Naive B cell (primary cell): Measurements from ENCODE around the gene GNA12. TPM values are rescaled to one million over a fixed set of nuclear protein-coding genes. Genes with fewer than 3 reads are reported as not detected.

ENCODE experiments used
- ATAC-seq, 2 donors: fragments of 150-1000 bp; cut with Tn5 transposase; 2 replicates each; pipeline ENCODE4 v1.10.0; 2021; ENCODE audit warnings: low read depth in 2 of 2, mild to moderate bottlenecking in 2 of 2, moderate library complexity in 2 of 2
- DNase-seq: peaks from one replicate; pipeline ENCODE4 v3.0.0; 2022
- H3K27ac Mint-ChIP-seq, 6 donors: one replicate each; pipeline ENCODE4 v1.8.0; 2020 to 2022; ENCODE audit warnings: mild to moderate bottlenecking in 6 of 6, mixed read lengths in 6 of 6, moderate library complexity in 5 of 6, inconsistent platforms in 2 of 6
- H3K27me3 Mint-ChIP-seq, 3 donors: one replicate each; pipeline ENCODE4 v1.8.0; 2021 to 2022; ENCODE audit warnings: mixed read lengths in 3 of 3, mild to moderate bottlenecking in 1 of 3
- H3K36me3 Mint-ChIP-seq, 2 donors: one replicate each; pipeline ENCODE4 v1.8.0; 2020 to 2022; ENCODE audit warnings: mixed read lengths in 2 of 2, inconsistent platforms in 1 of 2, mild to moderate bottlenecking in 1 of 2
- H3K4me1 Mint-ChIP-seq, 3 donors: one replicate each; pipeline ENCODE4 v1.8.0; 2020 to 2022; ENCODE audit warnings: mixed read lengths in 3 of 3, inconsistent platforms in 1 of 3, mild to moderate bottlenecking in 1 of 3, moderate library complexity in 1 of 3
- H3K4me3 Mint-ChIP-seq, 8 donors: one replicate each; pipeline ENCODE4 v1.8.0; 2020 to 2022; ENCODE audit warnings: mild to moderate bottlenecking in 8 of 8, mixed read lengths in 8 of 8, moderate library complexity in 8 of 8, inconsistent platforms in 2 of 8
- H3K9me3 Mint-ChIP-seq, 7 donors: one replicate each; pipeline ENCODE4 v1.8.0; 2020 to 2022; ENCODE audit warnings: mixed read lengths in 7 of 7, mild to moderate bottlenecking in 5 of 7, inconsistent platforms in 2 of 7, moderate library complexity in 1 of 7
- polyA plus RNA-seq, 6 donors: library from polyadenylated mRNA; unstranded; fragments of 300-500 nt; fragmentation: Illumina TruSeq; gene quantifications; one replicate each; pipeline ENCODE4 v1.2.3, GENCODE V29; 2021; ENCODE audit warnings: low read depth in 6 of 6

GNA12 gene
- polyA plus RNA-seq, 6 donors from 2014 or later = 26.6 to 43.8 (median 34.8) TPM

DNA sequence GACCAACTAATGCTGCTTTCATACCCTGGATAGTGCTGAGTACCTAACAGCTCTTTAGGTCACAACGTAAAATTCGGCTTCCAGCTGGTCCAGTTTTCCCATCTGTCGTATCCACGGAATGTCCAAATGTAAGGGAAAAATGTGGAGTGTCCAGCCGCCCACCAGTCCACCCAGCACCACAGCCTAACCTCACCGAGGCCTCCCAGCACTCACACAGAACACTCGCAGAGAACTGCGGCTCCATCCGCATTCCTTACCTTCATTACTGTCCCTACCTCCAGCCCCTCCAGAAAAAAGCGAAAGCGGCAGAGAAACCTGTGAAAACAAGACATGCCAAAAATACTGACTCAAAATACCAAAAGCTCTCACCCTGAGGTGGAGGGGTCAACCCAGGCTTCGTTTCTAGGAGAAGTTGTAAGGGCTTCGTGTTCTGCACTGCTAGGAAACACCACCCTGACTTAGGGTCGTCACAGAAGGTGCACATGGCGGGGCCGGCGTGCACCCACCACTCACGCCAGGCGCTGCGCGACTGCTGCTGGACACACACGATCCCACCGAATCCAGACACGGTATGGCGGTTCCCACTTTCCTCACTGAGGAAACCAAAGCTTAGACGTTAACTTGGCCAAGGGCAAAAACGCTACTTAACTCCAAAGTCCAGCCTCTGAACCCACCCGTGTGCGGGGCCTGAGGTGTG, 82.2 kb downstream of the GNA12 start:
- DNase-seq (no peak), ATAC-seq (no peak)
- Mint-ChIP-seq H3K4me3 (peak overlapping the region in 1 of 8 donors; percentile 65), H3K27me3 (no peaks in the 10 kb centered on the region), H3K27ac (peak overlapping the region in 1 of 6 donors; percentile 95), H3K9me3 (no peaks in the 10 kb centered on the region), H3K36me3 (peaks cover 9 to 23% of the 10 kb centered on the region in 2 donors), H3K4me1 (peaks cover 24 to 28% (median 25%) of the 10 kb centered on the region in 3 donors)

DNA sequence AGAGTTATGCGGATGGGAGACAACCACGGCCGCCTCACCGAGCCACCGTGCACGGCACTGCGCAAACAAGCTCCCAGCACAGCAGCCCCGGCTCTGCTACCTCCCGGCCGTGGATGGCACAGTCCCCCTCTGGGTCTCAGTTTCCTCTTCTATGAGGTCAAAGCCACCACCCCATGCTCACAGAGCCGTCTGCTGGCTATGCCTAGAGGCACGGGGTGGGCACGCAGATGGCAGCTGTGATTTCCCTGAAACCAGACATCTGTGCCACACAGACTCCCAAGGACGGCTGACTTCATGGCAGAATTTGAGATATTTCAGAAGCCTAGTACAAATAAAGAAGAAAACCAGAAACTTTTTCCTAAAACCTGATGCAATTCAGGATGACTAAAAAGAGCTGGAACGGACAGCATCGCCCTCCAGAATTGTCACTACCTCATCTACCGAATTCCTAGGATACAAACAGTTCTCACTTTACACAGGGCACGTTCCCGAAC, 82.9 kb downstream of the GNA12 start:
- H3K9me3 Mint-ChIP-seq = no peaks in the 10 kb centered on the region
- H3K4me3 Mint-ChIP-seq = no peak overlapping the region
- H3K36me3 Mint-ChIP-seq = peaks cover 14 to 29% of the 10 kb centered on the region in 2 donors
- H3K27me3 Mint-ChIP-seq = no peaks in the 10 kb centered on the region
- DNase-seq (no peak), ATAC-seq (no peak)
- H3K27ac Mint-ChIP-seq = peak overlapping the region in 3 of 6 donors; percentile 26 to 63 (median 34)
- H3K4me1 Mint-ChIP-seq = peaks cover 24 to 31% (median 28%) of the 10 kb centered on the region in 3 donors

DNA sequence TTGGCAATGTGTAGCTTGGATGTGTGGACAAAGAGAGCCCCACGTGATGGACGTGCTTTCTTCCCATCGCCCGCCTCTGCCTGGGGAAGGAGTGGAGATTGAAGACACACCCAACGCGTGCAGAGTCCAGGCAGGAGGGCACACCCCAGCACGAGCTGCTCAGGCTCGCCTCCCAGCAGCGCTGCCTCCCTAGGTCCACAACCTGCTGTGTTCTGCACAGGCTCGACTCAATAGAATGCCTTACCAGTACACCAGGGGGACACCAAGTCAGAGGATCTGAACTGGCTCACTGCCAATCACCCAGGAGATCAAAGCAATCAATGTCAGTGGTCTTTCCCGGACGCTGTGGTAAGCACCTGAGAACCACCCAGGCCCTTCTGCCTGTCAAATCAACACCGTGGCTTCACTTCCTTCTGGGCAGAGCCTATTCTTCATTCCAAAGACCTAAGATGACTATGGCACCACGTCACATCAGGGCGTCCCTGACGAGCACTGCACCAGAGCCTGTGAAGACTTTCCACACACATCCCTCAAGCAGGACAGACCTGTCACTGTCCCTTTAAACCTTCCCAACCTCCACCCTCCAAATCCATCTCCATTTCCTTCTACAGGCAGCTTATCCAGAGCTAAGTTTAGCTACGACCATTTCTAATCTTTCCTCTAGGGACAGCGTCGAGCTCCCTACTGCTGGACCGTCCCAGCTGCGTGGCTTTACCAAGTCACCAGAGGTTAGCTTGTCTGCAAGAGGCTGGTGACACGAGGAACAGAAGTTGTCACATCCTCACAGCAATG, 83.8 kb downstream of the GNA12 start:
- Mint-ChIP-seq H3K4me3 (peak overlapping the region in 1 of 8 donors; percentile 23), H3K4me1 (peaks cover 21 to 33% (median 28%) of the 10 kb centered on the region in 3 donors), H3K27me3 (no peaks in the 10 kb centered on the region), H3K9me3 (peaks cover 0 to 7% (median 0%) of the 10 kb centered on the region in 7 donors), H3K27ac (peak overlapping the region in 5 of 6 donors; percentile 24 to 87 (median 45)), H3K36me3 (peaks cover 23 to 36% of the 10 kb centered on the region in 2 donors)
- ATAC-seq (peak in 1 of 2 donors; percentile 26), DNase-seq (no peak)

DNA sequence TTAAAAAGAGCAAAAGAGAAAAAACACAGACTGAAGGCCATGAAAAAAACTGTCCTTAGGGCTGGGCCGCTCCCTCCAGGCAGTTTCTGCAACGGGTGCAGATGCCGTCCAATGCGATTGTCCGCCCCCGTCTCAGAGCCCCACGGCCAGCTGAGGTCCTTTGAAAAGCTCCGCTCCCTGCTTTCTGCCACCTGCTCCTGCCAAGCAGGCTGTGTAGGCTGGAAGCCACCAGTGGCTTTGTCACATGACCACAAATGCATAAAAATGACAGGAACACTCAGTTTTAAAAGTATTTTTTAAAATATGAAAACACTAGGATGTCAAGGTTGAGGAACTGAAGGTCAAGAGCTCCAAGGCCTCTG, 84.4 kb downstream of the GNA12 start:
- DNase-seq = no peak
- Mint-ChIP-seq H3K27me3 (no peaks in the 10 kb centered on the region), H3K9me3 (peaks cover 0 to 7% (median 0%) of the 10 kb centered on the region in 7 donors), H3K27ac (peak overlapping the region in 4 of 6 donors; percentile 25 to 87 (median 52)), H3K36me3 (peaks cover 28 to 36% of the 10 kb centered on the region in 2 donors), H3K4me3 (no peak overlapping the region), H3K4me1 (peaks cover 21 to 33% (median 28%) of the 10 kb centered on the region in 3 donors)
- no peak for ATAC-seq

DNA sequence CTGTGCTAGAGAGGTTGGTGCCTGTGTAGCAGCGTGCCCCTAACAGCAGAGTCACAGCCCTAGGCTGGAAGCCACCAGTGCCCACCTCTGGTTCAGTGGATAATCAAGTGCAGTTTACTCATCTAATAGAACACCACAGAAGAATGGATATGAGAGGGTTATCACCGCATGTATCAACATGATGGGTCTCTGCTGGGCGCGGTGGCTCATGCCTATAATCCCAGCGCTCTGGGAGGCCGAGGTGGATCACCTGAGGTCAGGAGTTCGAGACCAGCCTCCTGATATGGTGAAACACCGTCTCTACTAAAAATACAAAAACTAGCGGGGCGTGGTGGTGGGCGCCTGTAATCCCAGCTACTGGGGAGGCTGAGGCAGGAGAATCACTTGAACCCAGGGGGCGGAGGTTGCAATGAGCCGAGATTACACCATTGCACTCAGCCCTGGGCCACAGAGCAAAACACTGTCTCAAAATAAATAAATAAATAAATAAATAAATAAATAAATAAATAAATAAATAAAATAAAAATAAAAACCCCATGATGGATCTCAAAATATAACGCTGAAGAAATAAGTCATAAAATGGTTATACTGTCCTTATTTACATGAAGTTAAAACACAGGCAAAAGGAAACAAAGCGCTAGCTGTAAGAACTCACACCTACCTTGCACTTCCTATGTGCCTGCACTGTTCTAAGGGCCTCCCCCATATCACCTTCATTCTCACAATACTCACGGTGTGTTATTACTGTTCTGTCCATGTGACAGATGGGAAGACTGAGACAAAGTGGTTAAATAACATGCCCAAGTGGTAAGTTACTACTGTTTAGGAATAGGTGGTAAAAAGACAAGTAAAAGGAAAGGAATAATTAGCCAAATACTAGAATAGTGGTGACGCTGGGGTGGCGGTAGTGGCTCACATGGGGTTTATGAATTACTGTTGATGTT, 85.2 kb downstream of the GNA12 start:
- Mint-ChIP-seq H3K4me1 (peaks cover 21 to 33% (median 28%) of the 10 kb centered on the region in 3 donors), H3K36me3 (peaks cover 28 to 36% of the 10 kb centered on the region in 2 donors), H3K27me3 (no peaks in the 10 kb centered on the region), H3K9me3 (peaks cover 0 to 7% (median 0%) of the 10 kb centered on the region in 7 donors), H3K4me3 (peak overlapping the region in 1 of 8 donors; percentile 6), H3K27ac (peak overlapping the region in 3 of 6 donors; percentile 29 to 68 (median 67))
- no peak for DNase-seq
- no peak for ATAC-seq

DNA sequence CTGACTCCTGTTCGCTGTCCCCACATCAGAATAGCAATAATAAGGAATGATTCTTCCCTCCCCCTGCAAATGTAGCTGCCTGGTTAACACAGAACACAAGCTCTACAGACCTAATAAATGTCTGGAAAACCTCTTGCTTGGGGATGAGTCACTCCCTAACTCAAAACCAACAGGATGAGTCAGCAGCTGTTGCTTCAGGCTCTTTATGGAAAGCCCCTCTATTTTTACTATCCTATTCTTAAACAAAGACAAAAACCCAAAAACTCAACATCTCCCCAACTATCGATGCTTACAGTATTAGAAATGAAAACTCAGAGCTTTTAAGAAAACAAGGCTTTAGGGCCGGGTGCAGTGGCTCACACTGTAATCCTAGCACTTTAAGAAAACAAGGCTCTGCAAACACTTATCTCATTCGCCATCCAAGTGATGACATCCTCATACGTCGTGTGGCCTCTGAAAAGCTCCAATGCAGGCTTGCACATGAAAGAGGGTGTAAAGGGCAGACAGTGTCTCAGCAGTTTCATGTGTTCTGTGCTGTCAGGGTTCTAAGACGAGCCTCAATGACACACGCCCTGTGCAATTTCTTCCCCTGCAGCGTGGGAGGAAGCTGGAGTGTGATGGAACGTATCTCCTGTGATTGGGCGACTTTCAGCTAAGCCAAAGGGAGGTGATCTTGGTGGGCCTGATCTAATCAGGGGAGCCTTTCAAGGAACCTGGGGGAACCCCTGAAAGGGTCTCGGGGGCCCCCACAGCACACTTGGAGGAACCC, 86.0 kb downstream of the GNA12 start:
- H3K36me3 Mint-ChIP-seq = peaks cover 28 to 42% of the 10 kb centered on the region in 2 donors
- H3K4me1 Mint-ChIP-seq = peaks cover 21 to 33% (median 28%) of the 10 kb centered on the region in 3 donors
- peaks cover 0 to 7% (median 0%) of the 10 kb centered on the region in 7 donors for H3K9me3 Mint-ChIP-seq
- ATAC-seq (no peak), DNase-seq (no peak)
- H3K27me3 Mint-ChIP-seq = no peaks in the 10 kb centered on the region
- H3K4me3 Mint-ChIP-seq = peak overlapping the region in 1 of 8 donors; percentile 64
- H3K27ac Mint-ChIP-seq = peak overlapping the region in 5 of 6 donors; percentile 20 to 68 (median 46)

DNA sequence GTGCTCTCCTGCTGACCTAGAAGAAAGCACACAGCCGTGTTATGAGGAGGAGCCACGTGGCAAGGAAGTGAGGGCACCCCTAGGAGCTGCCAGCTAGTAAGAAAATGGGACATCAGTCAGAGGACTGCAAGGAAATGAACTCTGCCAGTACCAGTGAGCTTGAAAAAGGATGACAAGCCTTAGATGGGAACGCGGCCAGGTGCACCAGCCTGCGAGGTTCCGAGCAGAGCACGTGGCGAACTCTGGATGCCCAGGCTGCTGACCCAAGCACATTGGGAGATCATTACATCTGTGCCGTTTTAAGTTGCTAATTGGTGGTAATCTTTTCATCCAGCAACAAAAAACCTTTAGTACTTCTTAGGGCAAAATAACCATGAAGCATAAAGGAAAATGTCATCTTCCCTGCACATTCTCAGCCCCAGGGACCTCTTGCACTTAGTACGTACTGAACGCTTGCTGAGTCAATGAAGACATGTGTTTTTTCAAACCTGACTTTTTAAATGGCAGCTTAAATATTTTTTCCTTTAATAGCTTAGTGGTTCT, 86.7 kb downstream of the GNA12 start:
- no peak for ATAC-seq
- Mint-ChIP-seq H3K9me3 (peaks cover 0 to 7% (median 0%) of the 10 kb centered on the region in 7 donors), H3K27ac (peak overlapping the region in 3 of 6 donors; percentile 20 to 68 (median 64)), H3K4me3 (peak overlapping the region in 1 of 8 donors; percentile 25), H3K27me3 (no peaks in the 10 kb centered on the region), H3K36me3 (peaks cover 28 to 42% of the 10 kb centered on the region in 2 donors), H3K4me1 (peaks cover 25 to 33% (median 28%) of the 10 kb centered on the region in 3 donors)
- DNase-seq = no peak

DNA sequence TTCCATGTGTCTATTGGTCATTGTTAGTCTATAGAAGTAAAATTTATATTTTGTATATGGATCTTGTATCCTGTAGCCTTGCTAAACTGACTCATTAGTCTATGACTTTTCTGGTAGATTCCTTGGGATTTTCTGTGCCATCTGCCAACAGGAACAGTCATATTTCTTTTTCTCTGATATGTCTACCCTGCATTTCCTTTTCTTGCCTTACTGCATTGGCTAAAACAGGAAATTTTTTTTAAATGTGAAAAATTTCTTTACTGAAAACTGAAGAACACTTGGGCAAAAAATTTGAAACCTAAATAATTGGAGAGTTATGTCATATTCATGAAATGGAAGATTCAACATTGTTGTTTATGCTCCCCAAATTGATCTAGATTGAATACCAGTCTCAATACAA, 88.6 kb downstream of the GNA12 start:
- H3K4me1 Mint-ChIP-seq = peaks cover 29 to 40% (median 39%) of the 10 kb centered on the region in 3 donors
- no peak overlapping the region for H3K27ac Mint-ChIP-seq
- H3K4me3 Mint-ChIP-seq = no peak overlapping the region

DNA sequence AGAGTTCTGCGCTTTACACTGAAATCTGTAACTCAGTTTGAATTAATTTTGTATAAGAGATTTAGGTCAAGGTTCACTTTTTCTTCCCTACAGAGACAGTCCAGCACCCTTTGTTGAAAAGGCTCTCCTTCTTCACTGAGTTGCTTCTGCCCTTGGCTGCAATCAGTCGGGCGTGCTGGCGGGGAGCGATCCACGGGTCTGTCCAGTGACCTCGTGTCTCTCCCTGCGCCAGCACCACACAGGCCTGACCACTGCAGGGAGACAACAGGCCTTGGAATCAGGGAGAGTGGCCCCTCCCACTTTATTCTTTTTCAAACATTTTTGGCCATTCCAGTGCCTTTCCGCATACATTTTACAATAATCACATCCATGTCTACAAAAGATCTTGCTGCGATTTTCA, 89.2 kb downstream of the GNA12 start:
- no peak overlapping the region for H3K4me3 Mint-ChIP-seq
- no peak for DNase-seq
- no peak for ATAC-seq
- H3K27ac Mint-ChIP-seq = peak overlapping the region in 1 of 6 donors; percentile 56
- peaks cover 20 to 36% of the 10 kb centered on the region in 2 donors for H3K36me3 Mint-ChIP-seq
- H3K27me3 Mint-ChIP-seq = no peaks in the 10 kb centered on the region
- H3K9me3 Mint-ChIP-seq = peaks cover 0 to 7% (median 0%) of the 10 kb centered on the region in 7 donors
- peaks cover 28 to 37% (median 36%) of the 10 kb centered on the region in 3 donors for H3K4me1 Mint-ChIP-seq

More for the DNA sequence above, 88.6 kb downstream of the GNA12 start:
- Mint-ChIP-seq H3K27me3 (no peaks in the 10 kb centered on the region), H3K9me3 (peaks cover 0 to 7% (median 0%) of the 10 kb centered on the region in 7 donors), H3K36me3 (peaks cover 24 to 37% of the 10 kb centered on the region in 2 donors)
- DNase-seq (no peak), ATAC-seq (no peak)

GRCh38 chr7:2754086-2754485, 90.0 kb downstream of the GNA12 start:
- Mint-ChIP-seq H3K27ac (peak overlapping the region in 1 of 6 donors; percentile 71), H3K4me1 (peaks cover 25 to 35% (median 35%) of the 10 kb centered on the region in 3 donors), H3K4me3 (no peak overlapping the region), H3K36me3 (peaks cover 26 to 33% of the 10 kb centered on the region in 2 donors), H3K9me3 (peaks cover 0 to 7% (median 0%) of the 10 kb centered on the region in 7 donors), H3K27me3 (no peaks in the 10 kb centered on the region)
- DNase-seq = no peak
- no peak for ATAC-seq

DNA sequence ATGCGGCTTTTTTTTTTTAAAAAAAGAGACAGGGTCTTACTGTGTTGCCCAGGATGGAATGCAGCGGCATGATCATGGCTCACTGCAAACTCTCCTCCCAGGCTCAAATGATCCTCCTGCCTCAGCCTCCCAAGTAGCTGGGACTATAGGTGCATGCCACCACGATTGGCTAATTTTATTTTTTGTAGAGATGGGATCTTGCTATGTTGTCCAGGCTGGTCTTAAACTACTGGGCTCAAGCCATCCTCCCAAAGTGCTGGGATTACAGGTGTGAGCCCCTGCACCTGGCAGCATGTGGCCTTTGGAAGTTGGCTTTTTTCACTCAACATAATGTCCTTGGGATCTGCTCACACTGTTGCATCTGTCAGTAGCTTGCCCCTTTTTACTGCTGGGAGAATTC, 91.0 kb downstream of the GNA12 start:
- H3K27ac Mint-ChIP-seq = peak overlapping the region in 2 of 6 donors; percentile 22 to 31
- H3K4me3 Mint-ChIP-seq = no peak overlapping the region
- no peak for DNase-seq
- H3K4me1 Mint-ChIP-seq = peaks cover 25 to 28% (median 28%) of the 10 kb centered on the region in 3 donors
- ATAC-seq = no peak
- peaks cover 26 to 32% of the 10 kb centered on the region in 2 donors for H3K36me3 Mint-ChIP-seq
- H3K9me3 Mint-ChIP-seq = peaks cover 0 to 7% (median 0%) of the 10 kb centered on the region in 7 donors
- no peaks in the 10 kb centered on the region for H3K27me3 Mint-ChIP-seq
